Mesothelial cell of epicardium (in vitro differentiated cells): ENCODE results near the gene BACH1. TPM values are rescaled to one million over a fixed set of nuclear protein-coding genes. Genes with fewer than 3 reads are reported as not detected.
A peak's percentile ranks its signal among the peaks of the same experiment; 100 is the strongest.

ENCODE experiments used
- DNase-seq, 2 experiments: peaks; one replicate each; pipeline ENCODE4 v3.0.0; 2021; ENCODE audit warnings: low spot score in 2 of 2; ENCODE audit not compliant: unreplicated experiment in 2 of 2
- H3K27ac Mint-ChIP-seq: 2 replicates; pipeline ENCODE4 v1.8.0; 2021; ENCODE audit warnings: mixed read lengths
- H3K27me3 Mint-ChIP-seq: 2 replicates; pipeline ENCODE4 v1.8.0; 2021; ENCODE audit warnings: low read depth, mixed read lengths
- H3K36me3 Mint-ChIP-seq: 2 replicates; pipeline ENCODE4 v1.8.0; 2021; ENCODE audit warnings: mixed read lengths
- H3K4me1 Mint-ChIP-seq: 2 replicates; pipeline ENCODE4 v1.8.0; 2021; ENCODE audit warnings: mixed read lengths
- H3K4me3 Mint-ChIP-seq: 2 replicates; pipeline ENCODE4 v1.8.0; 2021; ENCODE audit warnings: mild to moderate bottlenecking, moderate library complexity, mixed read lengths
- H3K9me3 Mint-ChIP-seq: 2 replicates; pipeline ENCODE4 v1.8.0; 2021; ENCODE audit warnings: mixed read lengths
- CTCF ChIP-seq: fragments of 200-600 bp; sonication (generic); IDR thresholded peaks from one replicate; pipeline ENCODE4 v1.5.0; 2021; ENCODE audit warnings: antibody characterized with exemption; ENCODE audit not compliant: unreplicated experiment
- total RNA-seq: library from RNA; stranded (reverse); gene quantifications from 3 replicates; pipeline ENCODE4 v1.2.1, GENCODE V29; 2021

BACH1 gene
- total RNA-seq, 1 donor from 2014 or later, result 100 TPM

GRCh38 chr21:29318354-29318753 lies 19.6 kb downstream of the BACH1 start:
- Mint-ChIP-seq H3K27ac (no peak overlapping the region), H3K4me3 (no peak overlapping the region), H3K9me3 (peaks cover 5% of the 10 kb centered on the region), H3K4me1 (peaks cover 27% of the 10 kb centered on the region), H3K27me3 (no peaks in the 10 kb centered on the region), H3K36me3 (peaks cover 15% of the 10 kb centered on the region)
- no peak for TF ChIP-seq CTCF
- no peak for DNase-seq

- Mint-ChIP-seq H3K27me3 (no peaks in the 10 kb centered on the region), H3K27ac (no peak overlapping the region), H3K4me3 (no peak overlapping the region), H3K4me1 (peaks cover 14% of the 10 kb centered on the region), H3K9me3 (peaks cover 4% of the 10 kb centered on the region), H3K36me3 (peaks cover 22% of the 10 kb centered on the region)
- no peak for DNase-seq
- no peak for TF ChIP-seq CTCF
Measured at GRCh38 chr21:29320031-29320430, 21.3 kb downstream of the BACH1 start.

GRCh38 chr21:29321217-29321616 lies 22.5 kb downstream of the BACH1 start:
- H3K27me3 Mint-ChIP-seq, result no peaks in the 10 kb centered on the region
- no peak for DNase-seq
- no peak overlapping the region for H3K4me3 Mint-ChIP-seq
- no peak overlapping the region for H3K27ac Mint-ChIP-seq
- H3K4me1 Mint-ChIP-seq, result peaks cover 10% of the 10 kb centered on the region
- TF ChIP-seq CTCF, result no peak
- peaks cover 26% of the 10 kb centered on the region for H3K36me3 Mint-ChIP-seq
- peaks cover 4% of the 10 kb centered on the region for H3K9me3 Mint-ChIP-seq

- no peaks in the 10 kb centered on the region for H3K27me3 Mint-ChIP-seq
- peak overlapping the region; percentile 10 for H3K27ac Mint-ChIP-seq
- no peak for TF ChIP-seq CTCF
- H3K4me1 Mint-ChIP-seq, result peaks cover 9% of the 10 kb centered on the region
- peaks cover 35% of the 10 kb centered on the region for H3K36me3 Mint-ChIP-seq
- H3K4me3 Mint-ChIP-seq, result no peak overlapping the region
- no peak for DNase-seq
- peaks cover 4% of the 10 kb centered on the region for H3K9me3 Mint-ChIP-seq
Measured at GRCh38 chr21:29321932-29322928, 23.5 kb downstream of the BACH1 start.

GRCh38 chr21:29323189-29323588 lies 24.5 kb downstream of the BACH1 start:
- Mint-ChIP-seq H3K27me3 (no peaks in the 10 kb centered on the region), H3K9me3 (peaks cover 4% of the 10 kb centered on the region), H3K27ac (no peak overlapping the region), H3K36me3 (peaks cover 37% of the 10 kb centered on the region), H3K4me1 (peaks cover 5% of the 10 kb centered on the region), H3K4me3 (no peak overlapping the region)
- no peak for TF ChIP-seq CTCF
- DNase-seq, result no peak
